Measurements from ENCODE around the gene PLTP. TPM values are rescaled to one million over a fixed set of nuclear protein-coding genes. Genes with fewer than 3 reads are reported as not detected.

The PLTP gene
- polyA plus RNA-seq, 1 donor from 2014 or later, result 7.0 TPM

GRCh38 chr20:45867819-45868176, 44.2 kb downstream of the PLTP start:
- H3K4me2 ChIP-seq (ENCODE audit: low read length), result no peak overlapping the region

GRCh38 chr20:45867136-45867818, 44.7 kb downstream of the PLTP start:
- Histone ChIP-seq H3K79me2 (replicated peaks; ENCODE audit: insufficient read depth, low read length) (no peaks in the 10 kb centered on the region), H3K27me3 (ENCODE audit: insufficient read depth, low read depth, low read length) (no peaks in the 10 kb centered on the region), H3K36me3 (ENCODE audit: insufficient read depth, low read length) (no peaks in the 10 kb centered on the region), H3K9ac (ENCODE audit: low read length) (no peak overlapping the region), H3K9me3 (ENCODE audit: low read length) (no peaks in the 10 kb centered on the region), H3K4me2 (ENCODE audit: low read length) (no peak overlapping the region), H4K20me1 (ENCODE audit: insufficient read depth) (no peaks in the 10 kb centered on the region), H3F3A (ENCODE audit: insufficient read depth, low read length, poor library complexity, severe bottlenecking) (no peaks in the 10 kb centered on the region), H3K4me3 (ENCODE audit: low read length) (no peak overlapping the region), H2AFZ (ENCODE audit: low read depth, low read length) (no peak overlapping the region), H3K9me2 (ENCODE audit: insufficient read depth, low read length) (no peaks in the 10 kb centered on the region), H3K27ac (ENCODE audit: low read length) (no peak overlapping the region)
- TF ChIP-seq RAD21 (conservative IDR thresholded peaks at IDR 0.05) (no peak), CTCF (IDR thresholded peaks at IDR 0.05; ENCODE audit: poor library complexity, severe bottlenecking) (no peak), EP300 (conservative IDR thresholded peaks at IDR 0.05; ENCODE audit: poor library complexity, severe bottlenecking) (no peak), EZH2 (IDR thresholded peaks at IDR 0.05; ENCODE audit: borderline replicate concordance, insufficient read depth, low read length, poor library complexity, severe bottlenecking) (no peak), TAF1 (IDR thresholded peaks at IDR 0.05; ENCODE audit: low read depth) (no peak), POLR2AphosphoS5 (IDR thresholded peaks at IDR 0.05) (no peak), MXI1 (conservative IDR thresholded peaks at IDR 0.05; ENCODE audit: poor library complexity, severe bottlenecking) (no peak), REST (IDR thresholded peaks at IDR 0.05; ENCODE audit: borderline replicate concordance) (no peak), SMC3 (conservative IDR thresholded peaks at IDR 0.05; ENCODE audit: poor library complexity) (no peak)

More at GRCh38 chr20:45867819-45868176, 44.2 kb downstream of the PLTP start:
- no peaks in the 10 kb centered on the region for H3K36me3 ChIP-seq (ENCODE audit: insufficient read depth, low read length)
- no peaks in the 10 kb centered on the region for H3F3A ChIP-seq (ENCODE audit: insufficient read depth, low read length, poor library complexity, severe bottlenecking)
- no peaks in the 10 kb centered on the region for H3K27me3 ChIP-seq (ENCODE audit: insufficient read depth, low read depth, low read length)
- H3K4me3 ChIP-seq (ENCODE audit: low read length), result no peak overlapping the region
- no peak overlapping the region for H3K27ac ChIP-seq (ENCODE audit: low read length)
- no peaks in the 10 kb centered on the region for H3K79me2 ChIP-seq (replicated peaks; ENCODE audit: insufficient read depth, low read length)
- H2AFZ ChIP-seq (ENCODE audit: low read depth, low read length), result no peak overlapping the region
- TF ChIP-seq POLR2AphosphoS5 (IDR thresholded peaks at IDR 0.05), result no peak
- no peak for TF ChIP-seq REST (IDR thresholded peaks at IDR 0.05; ENCODE audit: borderline replicate concordance)
- H4K20me1 ChIP-seq (ENCODE audit: insufficient read depth), result no peaks in the 10 kb centered on the region
- no peaks in the 10 kb centered on the region for H3K9me3 ChIP-seq (ENCODE audit: low read length)
- no peaks in the 10 kb centered on the region for H3K9me2 ChIP-seq (ENCODE audit: insufficient read depth, low read length)
- no peak overlapping the region for H3K9ac ChIP-seq (ENCODE audit: low read length)

All from neural cell (in vitro differentiated cells).